ENCODE data around the gene AQP9.

GRCh38 chr15:58146211-58146610 is 8.0 kb downstream of the AQP9 start:
- no peak for TF ChIP-seq CTCF (IDR thresholded peaks at IDR 0.05)
- TF ChIP-seq EZH2 (IDR thresholded peaks at IDR 0.05), result no peak
